WTC11 (cell line): ENCODE results near the gene POLA1. TPM values are rescaled to one million over a fixed set of nuclear protein-coding genes. Genes with fewer than 3 reads are reported as not detected.

Source experiments
- ATAC-seq: fragments of 200-7000 bp; cut with Tn5 transposase; 2 replicates; pipeline ENCODE4 v1.10.0; 2021; ENCODE audit warnings: mild to moderate bottlenecking, moderate library complexity
- CTCF ChIA-PET: fragments of 300-600 bp; sonication (Branson Sonifier 250); formaldehyde crosslinking; loops from one replicate; lab custom pipeline; 2021; ENCODE audit warnings: antibody characterized with exemption; lab: Charles Lee
- POLR2A ChIA-PET: fragments of 350-600 bp; sonication (Branson Sonifier 250); formaldehyde crosslinking; loops from one replicate; lab custom pipeline; 2021; ENCODE audit warnings: antibody characterized with exemption; lab: Charles Lee
- DNase-seq: peaks from one replicate; pipeline ENCODE4 v3.0.0; 2021; ENCODE audit warnings: low spot score
- H3K27ac Mint-ChIP-seq: 2 replicates; pipeline ENCODE4 v1.8.0; 2021; ENCODE audit warnings: mixed read lengths
- H3K27me3 Mint-ChIP-seq: 2 replicates; pipeline ENCODE4 v1.8.0; 2021; ENCODE audit warnings: low read depth, mild to moderate bottlenecking, moderate library complexity, mixed read lengths
- H3K36me3 Mint-ChIP-seq: 2 replicates; pipeline ENCODE4 v1.8.0; 2021; ENCODE audit warnings: mixed read lengths
- H3K4me1 Mint-ChIP-seq: 2 replicates; pipeline ENCODE4 v1.8.0; 2022; ENCODE audit warnings: mixed read lengths
- H3K4me3 Mint-ChIP-seq: 2 replicates; pipeline ENCODE4 v1.8.0; 2021; ENCODE audit warnings: mild to moderate bottlenecking, moderate library complexity, mixed read lengths
- H3K9me3 Mint-ChIP-seq: 2 replicates; pipeline ENCODE4 v1.8.0; 2021; ENCODE audit warnings: mixed read lengths
- CREM ChIP-seq: sonication (generic); formaldehyde crosslinking; IDR thresholded peaks from 2 replicates; pipeline ENCODE4 v1.8.1; 2022; ENCODE audit warnings: mild to moderate bottlenecking, missing genetic modification reagents, moderate library complexity
- KAT7 ChIP-seq: sonication (generic); formaldehyde crosslinking; IDR thresholded peaks from 2 replicates; pipeline ENCODE4 v1.8.1; 2023; ENCODE audit warnings: missing genetic modification reagents, mild to moderate bottlenecking, borderline replicate concordance
- MYBL2 ChIP-seq: sonication (generic); formaldehyde crosslinking; IDR thresholded peaks from 2 replicates; pipeline ENCODE4 v1.8.1; 2023; ENCODE audit warnings: mild to moderate bottlenecking, moderate library complexity, missing genetic modification reagents
- RELA ChIP-seq: sonication (generic); formaldehyde crosslinking; IDR thresholded peaks from 2 replicates; pipeline ENCODE4 v1.8.1; 2022; ENCODE audit warnings: missing genetic modification reagents, mild to moderate bottlenecking, borderline replicate concordance
- SMAD4 ChIP-seq: sonication (generic); formaldehyde crosslinking; IDR thresholded peaks from 2 replicates; pipeline ENCODE4 v1.8.0; 2022; ENCODE audit warnings: mild to moderate bottlenecking, missing genetic modification reagents
- SOX15 ChIP-seq: fragments of 250-450 bp; sonication (Bioruptor Pico); IDR thresholded peaks from 2 replicates; pipeline ENCODE4 v1.9.0; 2021; ENCODE audit warnings: mild to moderate bottlenecking
- TEAD1 ChIP-seq: sonication (generic); formaldehyde crosslinking; IDR thresholded peaks from 2 replicates; pipeline ENCODE4 v1.8.0; 2022; ENCODE audit warnings: mild to moderate bottlenecking, missing genetic modification reagents
- TEAD4 ChIP-seq: sonication (generic); formaldehyde crosslinking; IDR thresholded peaks from 2 replicates; pipeline ENCODE4 v1.8.0; 2022; ENCODE audit warnings: mild to moderate bottlenecking, missing genetic modification reagents
- ZNF396 ChIP-seq: fragments of 250-450 bp; sonication (Bioruptor Pico); IDR thresholded peaks from 2 replicates; pipeline ENCODE4 v1.8.0; 2021; ENCODE audit warnings: mild to moderate bottlenecking, moderate library complexity, borderline replicate concordance
- total RNA-seq: library from RNA; stranded (reverse); gene quantifications from 3 replicates; pipeline ENCODE4 v1.2.3, GENCODE V29; 2021
- TF ChIP-seq, protein P1 (sequence below): sonication (generic); formaldehyde crosslinking; conservative IDR thresholded peaks from 2 replicates; pipeline ENCODE4 v1.8.1; 2023; ENCODE audit warnings: mild to moderate bottlenecking, low read depth, missing genetic modification reagents, moderate library complexity
- TF ChIP-seq, protein P2 (sequence below): sonication (generic); formaldehyde crosslinking; IDR thresholded peaks from 2 replicates; pipeline ENCODE4 v1.8.0; 2022; ENCODE audit warnings: missing genetic modification reagents
- TF ChIP-seq, protein P3 (sequence below): sonication (generic); formaldehyde crosslinking; IDR thresholded peaks from 2 replicates; pipeline ENCODE4 v1.8.1; 2023; ENCODE audit warnings: mild to moderate bottlenecking, missing genetic modification reagents
- TF ChIP-seq, protein P4 (sequence below): sonication (generic); formaldehyde crosslinking; conservative IDR thresholded peaks from 2 replicates; pipeline ENCODE4 v1.8.1; 2022; ENCODE audit warnings: mild to moderate bottlenecking, missing genetic modification reagents
- TF ChIP-seq, protein P5 (sequence below): sonication (generic); formaldehyde crosslinking; IDR thresholded peaks from 2 replicates; pipeline ENCODE4 v1.8.0; 2023; ENCODE audit warnings: missing genetic modification reagents, mild to moderate bottlenecking, borderline replicate concordance
- TF ChIP-seq, protein P6 (sequence below): sonication (generic); formaldehyde crosslinking; IDR thresholded peaks from 2 replicates; pipeline ENCODE4 v1.8.0; 2022; ENCODE audit warnings: mild to moderate bottlenecking, missing genetic modification reagents
- TF ChIP-seq, protein P7 (sequence below): fragments of 250-450 bp; sonication (Bioruptor Pico); IDR thresholded peaks from 2 replicates; pipeline ENCODE4 v2.1.2; 2022; ENCODE audit warnings: mild to moderate bottlenecking, moderate library complexity

POLA1 gene
- total RNA-seq, 1 experiment from 2014 or later, result 29.9 TPM

DNA sequence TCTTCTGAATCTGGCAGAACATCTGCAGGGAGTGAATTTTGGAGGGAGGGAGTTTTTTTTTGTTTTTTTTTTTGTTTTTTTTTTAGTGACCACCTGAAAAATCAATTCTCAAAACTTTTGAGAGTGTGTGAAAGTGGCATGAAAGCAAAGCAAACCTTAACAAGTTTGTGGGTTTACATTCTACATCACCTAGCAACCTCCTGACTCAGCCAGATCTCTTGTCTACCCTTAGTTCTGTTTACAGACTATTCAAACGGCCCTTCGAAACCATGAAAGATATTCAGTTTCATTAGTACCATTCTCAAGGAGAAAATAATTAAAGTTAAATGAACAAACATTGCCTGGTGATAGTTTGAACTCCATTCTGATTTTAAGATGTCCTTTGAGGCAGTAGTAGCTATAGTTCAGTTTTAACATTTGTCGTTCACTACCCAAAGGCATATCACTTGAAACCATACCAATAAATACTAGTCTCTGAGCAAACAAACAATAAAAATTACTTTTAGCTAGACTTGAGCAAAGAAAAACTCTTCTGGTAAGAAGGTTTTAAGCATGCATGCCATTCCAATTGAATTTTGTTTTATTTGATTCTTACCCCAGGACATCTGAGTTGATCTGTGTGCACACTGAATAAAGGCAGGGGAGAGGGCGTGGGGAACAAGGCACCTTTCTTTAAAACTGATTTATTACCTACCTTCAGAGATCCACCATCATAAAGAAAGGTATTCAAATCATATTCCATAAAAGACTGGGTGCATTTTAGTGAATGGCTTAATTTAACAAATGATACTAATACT lies 184.3 kb downstream of the POLA1 start (continued):
- TF ChIP-seq TEAD4 (CRISPR knock-in tag) (no peak), SMAD4 (CRISPR knock-in tag) (no peak)

DNA sequence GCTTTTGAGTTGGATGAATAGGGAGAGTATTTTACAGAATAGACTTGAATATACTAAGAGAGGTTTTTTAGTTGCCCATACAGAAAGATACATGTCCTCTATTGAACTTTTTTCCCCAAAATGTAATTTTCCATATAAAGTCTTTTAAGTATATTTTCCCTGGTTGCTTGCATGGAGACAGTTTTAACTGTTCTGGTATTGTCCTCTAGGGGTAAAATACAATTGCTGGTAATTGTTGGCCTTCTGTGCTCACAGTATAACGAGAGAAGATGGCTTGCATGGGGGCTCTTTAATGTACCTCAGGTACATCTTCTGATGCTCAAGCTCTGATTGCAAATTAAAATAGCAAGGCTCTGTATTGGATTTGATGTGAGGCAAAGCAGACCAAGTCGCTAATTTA lies 186.0 kb downstream of the POLA1 start:
- Mint-ChIP-seq H3K4me1 (peaks cover 13% of the 10 kb centered on the region), H3K36me3 (no peaks in the 10 kb centered on the region), H3K4me3 (no peak overlapping the region), H3K9me3 (no peaks in the 10 kb centered on the region), H3K27ac (no peak overlapping the region), H3K27me3 (no peaks in the 10 kb centered on the region)
- no peak for TF ChIP-seq TEAD1
- TF ChIP-seq MYBL2 (CRISPR knock-in tag), result no peak
- TF ChIP-seq, protein P1, sequence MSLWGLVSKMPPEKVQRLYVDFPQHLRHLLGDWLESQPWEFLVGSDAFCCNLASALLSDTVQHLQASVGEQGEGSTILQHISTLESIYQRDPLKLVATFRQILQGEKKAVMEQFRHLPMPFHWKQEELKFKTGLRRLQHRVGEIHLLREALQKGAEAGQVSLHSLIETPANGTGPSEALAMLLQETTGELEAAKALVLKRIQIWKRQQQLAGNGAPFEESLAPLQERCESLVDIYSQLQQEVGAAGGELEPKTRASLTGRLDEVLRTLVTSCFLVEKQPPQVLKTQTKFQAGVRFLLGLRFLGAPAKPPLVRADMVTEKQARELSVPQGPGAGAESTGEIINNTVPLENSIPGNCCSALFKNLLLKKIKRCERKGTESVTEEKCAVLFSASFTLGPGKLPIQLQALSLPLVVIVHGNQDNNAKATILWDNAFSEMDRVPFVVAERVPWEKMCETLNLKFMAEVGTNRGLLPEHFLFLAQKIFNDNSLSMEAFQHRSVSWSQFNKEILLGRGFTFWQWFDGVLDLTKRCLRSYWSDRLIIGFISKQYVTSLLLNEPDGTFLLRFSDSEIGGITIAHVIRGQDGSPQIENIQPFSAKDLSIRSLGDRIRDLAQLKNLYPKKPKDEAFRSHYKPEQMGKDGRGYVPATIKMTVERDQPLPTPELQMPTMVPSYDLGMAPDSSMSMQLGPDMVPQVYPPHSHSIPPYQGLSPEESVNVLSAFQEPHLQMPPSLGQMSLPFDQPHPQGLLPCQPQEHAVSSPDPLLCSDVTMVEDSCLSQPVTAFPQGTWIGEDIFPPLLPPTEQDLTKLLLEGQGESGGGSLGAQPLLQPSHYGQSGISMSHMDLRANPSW (CRISPR knock-in tag), result no peak
- no peak for TF ChIP-seq RELA (CRISPR knock-in tag)
- TF ChIP-seq KAT7, result no peak
- TF ChIP-seq CREM (CRISPR knock-in tag), result no peak
- TF ChIP-seq, protein P2, sequence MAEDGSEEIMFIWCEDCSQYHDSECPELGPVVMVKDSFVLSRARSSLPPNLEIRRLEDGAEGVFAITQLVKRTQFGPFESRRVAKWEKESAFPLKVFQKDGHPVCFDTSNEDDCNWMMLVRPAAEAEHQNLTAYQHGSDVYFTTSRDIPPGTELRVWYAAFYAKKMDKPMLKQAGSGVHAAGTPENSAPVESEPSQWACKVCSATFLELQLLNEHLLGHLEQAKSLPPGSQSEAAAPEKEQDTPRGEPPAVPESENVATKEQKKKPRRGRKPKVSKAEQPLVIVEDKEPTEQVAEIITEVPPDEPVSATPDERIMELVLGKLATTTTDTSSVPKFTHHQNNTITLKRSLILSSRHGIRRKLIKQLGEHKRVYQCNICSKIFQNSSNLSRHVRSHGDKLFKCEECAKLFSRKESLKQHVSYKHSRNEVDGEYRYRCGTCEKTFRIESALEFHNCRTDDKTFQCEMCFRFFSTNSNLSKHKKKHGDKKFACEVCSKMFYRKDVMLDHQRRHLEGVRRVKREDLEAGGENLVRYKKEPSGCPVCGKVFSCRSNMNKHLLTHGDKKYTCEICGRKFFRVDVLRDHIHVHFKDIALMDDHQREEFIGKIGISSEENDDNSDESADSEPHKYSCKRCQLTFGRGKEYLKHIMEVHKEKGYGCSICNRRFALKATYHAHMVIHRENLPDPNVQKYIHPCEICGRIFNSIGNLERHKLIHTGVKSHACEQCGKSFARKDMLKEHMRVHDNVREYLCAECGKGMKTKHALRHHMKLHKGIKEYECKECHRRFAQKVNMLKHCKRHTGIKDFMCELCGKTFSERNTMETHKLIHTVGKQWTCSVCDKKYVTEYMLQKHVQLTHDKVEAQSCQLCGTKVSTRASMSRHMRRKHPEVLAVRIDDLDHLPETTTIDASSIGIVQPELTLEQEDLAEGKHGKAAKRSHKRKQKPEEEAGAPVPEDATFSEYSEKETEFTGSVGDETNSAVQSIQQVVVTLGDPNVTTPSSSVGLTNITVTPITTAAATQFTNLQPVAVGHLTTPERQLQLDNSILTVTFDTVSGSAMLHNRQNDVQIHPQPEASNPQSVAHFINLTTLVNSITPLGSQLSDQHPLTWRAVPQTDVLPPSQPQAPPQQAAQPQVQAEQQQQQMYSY (CRISPR knock-in tag), result no peak
- TF ChIP-seq ZNF396, result no peak
- no peak for TF ChIP-seq SOX15 (CRISPR knock-in tag)
- TF ChIP-seq, protein P3, sequence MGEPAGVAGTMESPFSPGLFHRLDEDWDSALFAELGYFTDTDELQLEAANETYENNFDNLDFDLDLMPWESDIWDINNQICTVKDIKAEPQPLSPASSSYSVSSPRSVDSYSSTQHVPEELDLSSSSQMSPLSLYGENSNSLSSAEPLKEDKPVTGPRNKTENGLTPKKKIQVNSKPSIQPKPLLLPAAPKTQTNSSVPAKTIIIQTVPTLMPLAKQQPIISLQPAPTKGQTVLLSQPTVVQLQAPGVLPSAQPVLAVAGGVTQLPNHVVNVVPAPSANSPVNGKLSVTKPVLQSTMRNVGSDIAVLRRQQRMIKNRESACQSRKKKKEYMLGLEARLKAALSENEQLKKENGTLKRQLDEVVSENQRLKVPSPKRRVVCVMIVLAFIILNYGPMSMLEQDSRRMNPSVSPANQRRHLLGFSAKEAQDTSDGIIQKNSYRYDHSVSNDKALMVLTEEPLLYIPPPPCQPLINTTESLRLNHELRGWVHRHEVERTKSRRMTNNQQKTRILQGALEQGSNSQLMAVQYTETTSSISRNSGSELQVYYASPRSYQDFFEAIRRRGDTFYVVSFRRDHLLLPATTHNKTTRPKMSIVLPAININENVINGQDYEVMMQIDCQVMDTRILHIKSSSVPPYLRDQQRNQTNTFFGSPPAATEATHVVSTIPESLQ (CRISPR knock-in tag), result no peak
- TF ChIP-seq, protein P4, sequence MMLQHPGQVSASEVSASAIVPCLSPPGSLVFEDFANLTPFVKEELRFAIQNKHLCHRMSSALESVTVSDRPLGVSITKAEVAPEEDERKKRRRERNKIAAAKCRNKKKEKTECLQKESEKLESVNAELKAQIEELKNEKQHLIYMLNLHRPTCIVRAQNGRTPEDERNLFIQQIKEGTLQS (CRISPR knock-in tag), result no peak
- TF ChIP-seq, protein P5, sequence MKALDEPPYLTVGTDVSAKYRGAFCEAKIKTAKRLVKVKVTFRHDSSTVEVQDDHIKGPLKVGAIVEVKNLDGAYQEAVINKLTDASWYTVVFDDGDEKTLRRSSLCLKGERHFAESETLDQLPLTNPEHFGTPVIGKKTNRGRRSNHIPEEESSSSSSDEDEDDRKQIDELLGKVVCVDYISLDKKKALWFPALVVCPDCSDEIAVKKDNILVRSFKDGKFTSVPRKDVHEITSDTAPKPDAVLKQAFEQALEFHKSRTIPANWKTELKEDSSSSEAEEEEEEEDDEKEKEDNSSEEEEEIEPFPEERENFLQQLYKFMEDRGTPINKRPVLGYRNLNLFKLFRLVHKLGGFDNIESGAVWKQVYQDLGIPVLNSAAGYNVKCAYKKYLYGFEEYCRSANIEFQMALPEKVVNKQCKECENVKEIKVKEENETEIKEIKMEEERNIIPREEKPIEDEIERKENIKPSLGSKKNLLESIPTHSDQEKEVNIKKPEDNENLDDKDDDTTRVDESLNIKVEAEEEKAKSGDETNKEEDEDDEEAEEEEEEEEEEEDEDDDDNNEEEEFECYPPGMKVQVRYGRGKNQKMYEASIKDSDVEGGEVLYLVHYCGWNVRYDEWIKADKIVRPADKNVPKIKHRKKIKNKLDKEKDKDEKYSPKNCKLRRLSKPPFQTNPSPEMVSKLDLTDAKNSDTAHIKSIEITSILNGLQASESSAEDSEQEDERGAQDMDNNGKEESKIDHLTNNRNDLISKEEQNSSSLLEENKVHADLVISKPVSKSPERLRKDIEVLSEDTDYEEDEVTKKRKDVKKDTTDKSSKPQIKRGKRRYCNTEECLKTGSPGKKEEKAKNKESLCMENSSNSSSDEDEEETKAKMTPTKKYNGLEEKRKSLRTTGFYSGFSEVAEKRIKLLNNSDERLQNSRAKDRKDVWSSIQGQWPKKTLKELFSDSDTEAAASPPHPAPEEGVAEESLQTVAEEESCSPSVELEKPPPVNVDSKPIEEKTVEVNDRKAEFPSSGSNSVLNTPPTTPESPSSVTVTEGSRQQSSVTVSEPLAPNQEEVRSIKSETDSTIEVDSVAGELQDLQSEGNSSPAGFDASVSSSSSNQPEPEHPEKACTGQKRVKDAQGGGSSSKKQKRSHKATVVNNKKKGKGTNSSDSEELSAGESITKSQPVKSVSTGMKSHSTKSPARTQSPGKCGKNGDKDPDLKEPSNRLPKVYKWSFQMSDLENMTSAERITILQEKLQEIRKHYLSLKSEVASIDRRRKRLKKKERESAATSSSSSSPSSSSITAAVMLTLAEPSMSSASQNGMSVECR, result no peak
- TF ChIP-seq, protein P6, sequence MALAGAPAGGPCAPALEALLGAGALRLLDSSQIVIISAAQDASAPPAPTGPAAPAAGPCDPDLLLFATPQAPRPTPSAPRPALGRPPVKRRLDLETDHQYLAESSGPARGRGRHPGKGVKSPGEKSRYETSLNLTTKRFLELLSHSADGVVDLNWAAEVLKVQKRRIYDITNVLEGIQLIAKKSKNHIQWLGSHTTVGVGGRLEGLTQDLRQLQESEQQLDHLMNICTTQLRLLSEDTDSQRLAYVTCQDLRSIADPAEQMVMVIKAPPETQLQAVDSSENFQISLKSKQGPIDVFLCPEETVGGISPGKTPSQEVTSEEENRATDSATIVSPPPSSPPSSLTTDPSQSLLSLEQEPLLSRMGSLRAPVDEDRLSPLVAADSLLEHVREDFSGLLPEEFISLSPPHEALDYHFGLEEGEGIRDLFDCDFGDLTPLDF (CRISPR knock-in tag), result no peak
- TF ChIP-seq, protein P7, sequence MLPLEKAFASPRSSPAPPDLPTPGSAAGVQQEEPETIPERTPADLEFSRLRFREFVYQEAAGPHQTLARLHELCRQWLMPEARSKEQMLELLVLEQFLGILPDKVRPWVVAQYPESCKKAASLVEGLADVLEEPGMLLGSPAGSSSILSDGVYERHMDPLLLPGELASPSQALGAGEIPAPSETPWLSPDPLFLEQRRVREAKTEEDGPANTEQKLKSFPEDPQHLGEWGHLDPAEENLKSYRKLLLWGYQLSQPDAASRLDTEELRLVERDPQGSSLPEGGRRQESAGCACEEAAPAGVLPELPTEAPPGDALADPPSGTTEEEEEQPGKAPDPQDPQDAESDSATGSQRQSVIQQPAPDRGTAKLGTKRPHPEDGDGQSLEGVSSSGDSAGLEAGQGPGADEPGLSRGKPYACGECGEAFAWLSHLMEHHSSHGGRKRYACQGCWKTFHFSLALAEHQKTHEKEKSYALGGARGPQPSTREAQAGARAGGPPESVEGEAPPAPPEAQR, result no peak
- no peak for ATAC-seq
- CTCF ChIA-PET, result no interaction called here
- no peak for DNase-seq
- POLR2A ChIA-PET, result no interaction called here
